CD4-positive, CD25-positive, alpha-beta regulatory T cell (primary cell): Measurements from ENCODE around the gene TNFRSF9. TPM values are rescaled to one million over a fixed set of nuclear protein-coding genes. Genes with fewer than 3 reads are reported as not detected.

Experiments used
- ATAC-seq, 2 donors: fragments of 150-1000 bp; cut with Tn5 transposase; one replicate each; pipeline ENCODE4 v1.10.0; 2021; ENCODE audit warnings: low read depth in 2 of 2, moderate number of reproducible peaks in 2 of 2, moderate library complexity in 1 of 2
- DNase-seq, 3 donors: peaks; one replicate each; pipeline versions ENCODE4 v3.0.0 to v3.0.0-alpha.2; 2012 to 2022; ENCODE audit warnings: mixed read lengths in 1 of 3
- H3K27ac ChIP-seq: one replicate; pipeline ENCODE4 v1.7.0; 2013; ENCODE audit warnings: mild to moderate bottlenecking, low read length; ENCODE audit not compliant: insufficient read depth, poor library complexity, severe bottlenecking
- H3K27me3 ChIP-seq: one replicate; pipeline ENCODE4 v1.7.0; 2013; ENCODE audit warnings: low read length; ENCODE audit not compliant: control insufficient read depth, insufficient read depth
- H3K36me3 ChIP-seq: one replicate; pipeline ENCODE4 v1.7.0; 2013; ENCODE audit warnings: mild to moderate bottlenecking, low read length, moderate library complexity; ENCODE audit not compliant: control insufficient read depth, insufficient read depth
- H3K4me1 ChIP-seq: 2 replicates; pipeline ENCODE4 v1.7.0; 2013; ENCODE audit warnings: mild to moderate bottlenecking, low read length; ENCODE audit not compliant: insufficient read depth, control insufficient read depth, poor library complexity, severe bottlenecking
- H3K4me3 ChIP-seq: one replicate; pipeline ENCODE4 v1.7.0; 2013; ENCODE audit warnings: low read depth, mild to moderate bottlenecking, low read length, moderate library complexity
- H3K9me3 ChIP-seq, 2 experiments: 1 replicate in 1 of 2; 2 replicates in 1 of 2; pipeline ENCODE4 v1.7.0; 2013; ENCODE audit warnings: low read length in 2 of 2, mild to moderate bottlenecking in 1 of 2, moderate library complexity in 1 of 2; ENCODE audit not compliant: control insufficient read depth in 2 of 2
- H3K27ac Mint-ChIP-seq, 3 donors: one replicate each; pipeline ENCODE4 v1.8.0; 2020 to 2022; ENCODE audit warnings: mild to moderate bottlenecking in 3 of 3, mixed read lengths in 3 of 3, moderate library complexity in 2 of 3
- H3K27me3 Mint-ChIP-seq: one replicate; pipeline ENCODE4 v1.8.0; 2022; ENCODE audit warnings: mild to moderate bottlenecking, mixed read lengths
- H3K36me3 Mint-ChIP-seq: one replicate; pipeline ENCODE4 v1.8.0; 2020; ENCODE audit warnings: mixed read lengths
- H3K4me1 Mint-ChIP-seq, 4 donors: one replicate each; pipeline ENCODE4 v1.8.0; 2020 to 2022; ENCODE audit warnings: mixed read lengths in 4 of 4, mild to moderate bottlenecking in 1 of 4
- H3K4me3 Mint-ChIP-seq, 4 donors: one replicate each; pipeline ENCODE4 v1.8.0; 2020 to 2022; ENCODE audit warnings: mild to moderate bottlenecking in 4 of 4, mixed read lengths in 4 of 4, moderate library complexity in 3 of 4
- H3K9me3 Mint-ChIP-seq, 7 donors: one replicate each; pipeline ENCODE4 v1.8.0; 2020 to 2022; ENCODE audit warnings: mixed read lengths in 7 of 7, mild to moderate bottlenecking in 3 of 7, moderate library complexity in 2 of 7
- polyA plus RNA-seq, 4 donors: library from polyadenylated mRNA; unstranded; fragments of 300-500 nt; fragmentation: Illumina TruSeq; gene quantifications; one replicate each; pipeline ENCODE4 v1.2.3, GENCODE V29; 2021
- total RNA-seq: library from RNA; stranded (reverse); gene quantifications from one replicate; pipeline ENCODE4 v1.2.3, GENCODE V29; 2022

Gene TNFRSF9
- total and polyA plus RNA-seq, 5 donors from 2014 or later, result 10.3 to 35.6 (median 30.9) TPM

- no peaks in the 10 kb centered on the region for H3K27me3 Mint-ChIP-seq
- H3K36me3 Mint-ChIP-seq, result peaks cover 38% of the 10 kb centered on the region
Measured at GRCh38 chr1:7980984-7981383, 40.3 kb upstream of the TNFRSF9 start.

GRCh38 chr1:7975212-7975865 is 34.7 kb upstream of the TNFRSF9 start:
- no peaks in the 10 kb centered on the region for H3K9me3 Mint-ChIP-seq
- H3K4me1 Mint-ChIP-seq, result peaks cover 0 to 17% (median 10%) of the 10 kb centered on the region in 4 donors
- Histone ChIP-seq H3K27ac (no peak overlapping the region), H3K4me3 (no peak overlapping the region), H3K4me1 (no peaks in the 10 kb centered on the region), H3K9me3 (no peaks in the 10 kb centered on the region), H3K36me3 (peaks cover 72% of the 10 kb centered on the region), H3K27me3 (no peaks in the 10 kb centered on the region)
- peak overlapping the region in 2 of 3 donors; percentile 43 to 84 for H3K27ac Mint-ChIP-seq
- ATAC-seq (no peak), DNase-seq (peak; percentile 7 to 32 (median 20))
- H3K27me3 Mint-ChIP-seq, result no peaks in the 10 kb centered on the region
- H3K36me3 Mint-ChIP-seq, result peaks cover 34% of the 10 kb centered on the region
- no peak overlapping the region for H3K4me3 Mint-ChIP-seq

More at GRCh38 chr1:7980984-7981383, 40.3 kb upstream of the TNFRSF9 start:
- Mint-ChIP-seq H3K4me3 (no peak overlapping the region), H3K9me3 (no peaks in the 10 kb centered on the region), H3K27ac (no peak overlapping the region), H3K4me1 (peaks cover 6 to 14% (median 10%) of the 10 kb centered on the region in 4 donors)
- no peak overlapping the region for H3K4me3 ChIP-seq
- no peaks in the 10 kb centered on the region for H3K9me3 ChIP-seq
- ATAC-seq (no peak), DNase-seq (no peak)
- peaks cover 7% of the 10 kb centered on the region for H3K4me1 ChIP-seq
- no peaks in the 10 kb centered on the region for H3K27me3 ChIP-seq
- H3K27ac ChIP-seq, result no peak overlapping the region
- H3K36me3 ChIP-seq, result peaks cover 82% of the 10 kb centered on the region

DNA sequence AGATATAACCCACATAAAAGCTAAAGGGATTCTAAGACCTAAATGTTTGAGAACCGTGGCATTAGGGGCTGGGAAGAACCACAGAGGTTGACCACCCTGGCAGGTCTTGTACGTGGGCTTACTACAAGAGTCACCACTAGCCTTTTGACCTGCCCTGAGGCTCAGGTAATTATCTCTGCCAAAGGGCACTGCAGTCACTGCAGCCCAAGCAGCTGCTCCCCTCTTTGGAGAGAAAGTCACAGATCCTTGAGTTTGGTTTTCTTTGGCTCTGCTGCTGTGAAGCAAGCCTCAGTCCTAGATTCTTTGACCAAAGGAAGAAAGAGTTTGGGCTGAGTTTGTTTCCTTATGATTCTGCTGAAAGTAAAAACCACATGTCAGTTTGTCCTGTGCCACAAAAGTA is 32.4 kb upstream of the TNFRSF9 start:
- H3K4me1 Mint-ChIP-seq, result peaks cover 5 to 23% (median 13%) of the 10 kb centered on the region in 4 donors
- no peak for ATAC-seq

DNA sequence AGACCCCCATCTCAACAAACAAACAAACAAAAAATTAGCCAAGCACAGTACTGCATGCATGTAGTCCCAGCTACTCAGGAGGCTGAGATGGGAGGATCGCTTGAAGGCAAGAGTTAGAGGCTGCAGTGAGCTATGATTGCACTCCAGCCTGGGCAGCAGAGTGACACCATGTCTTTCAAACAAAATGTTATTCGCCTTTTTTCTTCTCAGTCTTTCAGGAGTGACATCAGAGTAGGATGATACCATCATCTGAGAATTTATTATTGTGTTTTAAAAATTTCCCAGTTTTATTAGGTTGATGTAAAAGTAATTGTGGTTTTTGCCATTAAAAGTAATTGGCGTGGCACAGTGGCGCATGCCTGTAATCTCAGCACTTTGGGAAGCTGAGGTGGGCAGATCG is 31.6 kb upstream of the TNFRSF9 start:
- peaks cover 35% of the 10 kb centered on the region for H3K36me3 Mint-ChIP-seq
- H3K27me3 ChIP-seq, result no peaks in the 10 kb centered on the region
- H3K27me3 Mint-ChIP-seq, result no peaks in the 10 kb centered on the region
- no peak overlapping the region for H3K4me3 ChIP-seq
- DNase-seq (no peak), ATAC-seq (no peak)
- no peak overlapping the region for H3K27ac Mint-ChIP-seq
- H3K9me3 ChIP-seq, result no peaks in the 10 kb centered on the region
- peaks cover 73% of the 10 kb centered on the region for H3K36me3 ChIP-seq
- H3K27ac ChIP-seq, result no peak overlapping the region
- H3K4me1 Mint-ChIP-seq, result peaks cover 9 to 27% (median 13%) of the 10 kb centered on the region in 4 donors
- H3K4me1 ChIP-seq, result peaks cover 6% of the 10 kb centered on the region
- no peak overlapping the region for H3K4me3 Mint-ChIP-seq
- H3K9me3 Mint-ChIP-seq, result no peaks in the 10 kb centered on the region

More for the DNA sequence above, 32.4 kb upstream of the TNFRSF9 start:
- H3K36me3 Mint-ChIP-seq, result peaks cover 37% of the 10 kb centered on the region
- H3K4me1 ChIP-seq, result no peaks in the 10 kb centered on the region
- H3K27ac ChIP-seq, result no peak overlapping the region
- H3K36me3 ChIP-seq, result peaks cover 71% of the 10 kb centered on the region
- H3K27ac Mint-ChIP-seq, result peak overlapping the region in 1 of 3 donors; percentile 15
- no peaks in the 10 kb centered on the region for H3K9me3 ChIP-seq
- no peak overlapping the region for H3K4me3 Mint-ChIP-seq
- H3K9me3 Mint-ChIP-seq, result no peaks in the 10 kb centered on the region
- no peak overlapping the region for H3K4me3 ChIP-seq
- H3K27me3 ChIP-seq, result no peaks in the 10 kb centered on the region
- H3K27me3 Mint-ChIP-seq, result no peaks in the 10 kb centered on the region
- DNase-seq, result no peak

- Histone ChIP-seq H3K4me1 (peaks cover 18% of the 10 kb centered on the region), H3K27me3 (no peaks in the 10 kb centered on the region), H3K4me3 (no peak overlapping the region), H3K27ac (no peak overlapping the region), H3K36me3 (peaks cover 73% of the 10 kb centered on the region), H3K9me3 (no peaks in the 10 kb centered on the region)
- no peaks in the 10 kb centered on the region for H3K9me3 Mint-ChIP-seq
- H3K27ac Mint-ChIP-seq, result no peak overlapping the region
- ATAC-seq (no peak), DNase-seq (no peak)
- H3K27me3 Mint-ChIP-seq, result no peaks in the 10 kb centered on the region
- H3K36me3 Mint-ChIP-seq, result peaks cover 40% of the 10 kb centered on the region
- H3K4me3 Mint-ChIP-seq, result no peak overlapping the region
- peaks cover 17 to 39% (median 20%) of the 10 kb centered on the region in 4 donors for H3K4me1 Mint-ChIP-seq
Measured at GRCh38 chr1:7971024-7971423, 30.4 kb upstream of the TNFRSF9 start.

DNA sequence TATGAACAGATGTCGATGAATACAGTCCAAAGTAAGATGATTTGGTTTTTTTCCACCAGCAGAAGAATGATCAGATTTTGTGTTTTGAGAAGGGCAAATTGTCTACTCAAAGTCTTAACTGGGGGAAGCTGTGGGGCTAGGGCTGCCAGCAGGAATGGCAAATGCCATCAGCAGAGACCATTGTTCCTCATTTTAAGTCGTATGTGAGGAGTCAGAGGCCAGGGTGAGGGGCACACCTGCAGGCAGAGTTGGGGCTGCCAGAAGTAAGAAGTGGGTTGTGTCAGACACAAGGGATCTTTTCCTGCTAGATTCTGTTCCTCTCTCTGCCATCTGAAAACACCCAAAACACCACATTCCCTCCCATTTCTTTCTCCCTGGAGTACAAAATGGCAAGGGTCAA is 29.6 kb upstream of the TNFRSF9 start:
- Mint-ChIP-seq H3K27me3 (no peaks in the 10 kb centered on the region), H3K4me1 (peaks cover 16 to 44% (median 23%) of the 10 kb centered on the region in 4 donors), H3K4me3 (no peak overlapping the region), H3K27ac (peak overlapping the region; percentile 26 to 41 (median 31)), H3K36me3 (peaks cover 47% of the 10 kb centered on the region), H3K9me3 (no peaks in the 10 kb centered on the region)
- H3K27me3 ChIP-seq, result no peaks in the 10 kb centered on the region
- H3K36me3 ChIP-seq, result peaks cover 74% of the 10 kb centered on the region
- H3K4me1 ChIP-seq, result peaks cover 25% of the 10 kb centered on the region
- no peak for ATAC-seq
- no peak for DNase-seq
- no peak overlapping the region for H3K27ac ChIP-seq
- no peak overlapping the region for H3K4me3 ChIP-seq
- no peaks in the 10 kb centered on the region for H3K9me3 ChIP-seq

DNA sequence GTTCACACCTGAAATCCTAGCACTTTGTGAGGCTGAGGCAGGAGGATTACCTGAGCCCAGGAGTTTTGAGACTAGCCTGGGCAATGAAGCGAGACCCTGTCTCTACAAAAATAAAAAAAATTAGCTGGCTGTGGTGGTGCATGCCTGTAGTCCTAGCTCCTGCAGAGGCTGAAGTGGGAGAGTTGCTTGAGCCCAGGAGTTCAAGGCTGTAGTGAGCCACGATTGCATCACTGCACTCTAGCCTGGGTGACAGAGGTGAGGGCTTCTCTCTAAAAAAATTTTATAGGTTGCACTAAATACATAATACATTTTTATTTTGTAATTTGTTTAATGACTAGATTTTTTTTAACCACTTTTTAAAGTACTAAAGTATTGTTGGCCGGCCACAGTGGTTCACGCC is 27.0 kb upstream of the TNFRSF9 start:
- peaks cover 51% of the 10 kb centered on the region for H3K4me1 ChIP-seq
- Mint-ChIP-seq H3K36me3 (peaks cover 52% of the 10 kb centered on the region), H3K4me1 (peaks cover 26 to 66% (median 40%) of the 10 kb centered on the region in 4 donors), H3K9me3 (no peaks in the 10 kb centered on the region), H3K4me3 (peak overlapping the region in 2 of 4 donors; percentile 21 to 43), H3K27me3 (no peaks in the 10 kb centered on the region), H3K27ac (peak overlapping the region in 2 of 3 donors; percentile 21 to 44)
- H3K36me3 ChIP-seq, result peaks cover 84% of the 10 kb centered on the region
- ATAC-seq (no peak), DNase-seq (no peak)
- no peaks in the 10 kb centered on the region for H3K9me3 ChIP-seq
- no peaks in the 10 kb centered on the region for H3K27me3 ChIP-seq
- peak overlapping the region; percentile 1 for H3K4me3 ChIP-seq
- no peak overlapping the region for H3K27ac ChIP-seq

GRCh38 chr1:7967196-7967595 is 26.6 kb upstream of the TNFRSF9 start:
- Histone ChIP-seq H3K4me1 (peaks cover 55% of the 10 kb centered on the region), H3K27me3 (no peaks in the 10 kb centered on the region), H3K4me3 (peak overlapping the region; percentile 1), H3K36me3 (peaks cover 81% of the 10 kb centered on the region), H3K27ac (no peak overlapping the region), H3K9me3 (no peaks in the 10 kb centered on the region)
- Mint-ChIP-seq H3K27me3 (no peaks in the 10 kb centered on the region), H3K4me1 (peaks cover 28 to 67% (median 44%) of the 10 kb centered on the region in 4 donors), H3K36me3 (peaks cover 52% of the 10 kb centered on the region), H3K27ac (peak overlapping the region; percentile 21 to 44 (median 27)), H3K9me3 (no peaks in the 10 kb centered on the region), H3K4me3 (peak overlapping the region; percentile 42 to 87 (median 44))
- no peak for ATAC-seq
- no peak for DNase-seq
